GM12864 (cell line): ENCODE measurements around the gene TEX14.
"Not testable (repeated sequence)": the region's sequence is repeated elsewhere in the genome, so short reads cannot be mapped to it uniquely, and the experiment has no call there.

Experiments used
- DNase-seq: peaks from one replicate; pipeline ENCODE4 v3.0.0-alpha.2; 2011; ENCODE audit warnings: low read depth
- H3K4me3 ChIP-seq: 2 replicates; pipeline ENCODE4 v1.5.1; 2011; ENCODE audit warnings: mild to moderate bottlenecking, low read depth, low read length, control low read depth
- TF ChIP-seq, protein P1 (sequence below): IDR thresholded peaks from 2 replicates; pipeline ENCODE4 v1.5.1; 2011; ENCODE audit warnings: low read depth, mild to moderate bottlenecking, moderate library complexity, low read length, control low read depth, inconsistent platforms; ENCODE audit errors: missing control alignments

The TEX14 gene

DNA sequence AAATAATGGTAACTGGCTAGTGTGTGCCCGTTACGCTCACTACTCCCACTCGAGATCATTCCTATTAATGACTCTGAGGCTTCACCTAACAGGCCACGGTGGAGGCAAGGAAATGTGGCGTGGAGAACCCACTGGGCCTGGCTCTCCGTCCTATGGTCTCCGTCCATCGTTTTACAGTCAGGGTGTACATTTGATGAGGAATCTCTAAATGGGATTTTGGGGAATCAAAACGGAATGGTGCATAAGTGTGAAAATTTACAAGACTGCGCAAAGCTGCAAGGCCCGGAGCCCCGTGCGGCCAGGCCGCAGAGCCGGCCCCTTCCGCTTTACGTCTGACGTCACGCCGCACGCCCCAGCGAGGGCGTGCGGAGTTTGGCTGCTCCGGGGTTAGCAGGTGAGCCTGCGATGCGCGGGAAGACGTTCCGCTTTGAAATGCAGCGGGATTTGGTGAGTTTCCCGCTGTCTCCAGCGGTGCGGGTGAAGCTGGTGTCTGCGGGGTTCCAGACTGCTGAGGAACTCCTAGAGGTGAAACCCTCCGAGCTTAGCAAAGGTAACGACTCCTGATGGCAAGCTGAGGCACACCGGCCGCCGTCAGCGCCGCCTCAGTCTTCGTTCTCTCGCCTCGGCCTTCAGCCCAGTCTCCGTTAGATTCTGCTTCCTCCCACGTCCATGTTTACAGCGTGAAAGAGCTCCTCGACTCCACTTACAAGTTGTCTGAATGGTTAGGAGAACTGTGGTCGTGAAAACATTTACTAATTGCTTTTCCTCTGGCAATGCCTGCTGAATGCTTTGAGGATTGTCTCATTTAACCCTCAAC lies 602 bp upstream of the TEX14 start, which contains the start of gene RAD51C:
TSS of gene RAD51C (plus strand) at position 364 of the 817 bp plus-strand sequence. CDS start at position 406, 42 bp downstream.
- peak within 1 kb of the TSS; percentile 84 for H3K4me3 ChIP-seq
- TF ChIP-seq, protein P1, sequence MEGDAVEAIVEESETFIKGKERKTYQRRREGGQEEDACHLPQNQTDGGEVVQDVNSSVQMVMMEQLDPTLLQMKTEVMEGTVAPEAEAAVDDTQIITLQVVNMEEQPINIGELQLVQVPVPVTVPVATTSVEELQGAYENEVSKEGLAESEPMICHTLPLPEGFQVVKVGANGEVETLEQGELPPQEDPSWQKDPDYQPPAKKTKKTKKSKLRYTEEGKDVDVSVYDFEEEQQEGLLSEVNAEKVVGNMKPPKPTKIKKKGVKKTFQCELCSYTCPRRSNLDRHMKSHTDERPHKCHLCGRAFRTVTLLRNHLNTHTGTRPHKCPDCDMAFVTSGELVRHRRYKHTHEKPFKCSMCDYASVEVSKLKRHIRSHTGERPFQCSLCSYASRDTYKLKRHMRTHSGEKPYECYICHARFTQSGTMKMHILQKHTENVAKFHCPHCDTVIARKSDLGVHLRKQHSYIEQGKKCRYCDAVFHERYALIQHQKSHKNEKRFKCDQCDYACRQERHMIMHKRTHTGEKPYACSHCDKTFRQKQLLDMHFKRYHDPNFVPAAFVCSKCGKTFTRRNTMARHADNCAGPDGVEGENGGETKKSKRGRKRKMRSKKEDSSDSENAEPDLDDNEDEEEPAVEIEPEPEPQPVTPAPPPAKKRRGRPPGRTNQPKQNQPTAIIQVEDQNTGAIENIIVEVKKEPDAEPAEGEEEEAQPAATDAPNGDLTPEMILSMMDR = peak; percentile 2
- DNase-seq = peak; percentile 74

DNA sequence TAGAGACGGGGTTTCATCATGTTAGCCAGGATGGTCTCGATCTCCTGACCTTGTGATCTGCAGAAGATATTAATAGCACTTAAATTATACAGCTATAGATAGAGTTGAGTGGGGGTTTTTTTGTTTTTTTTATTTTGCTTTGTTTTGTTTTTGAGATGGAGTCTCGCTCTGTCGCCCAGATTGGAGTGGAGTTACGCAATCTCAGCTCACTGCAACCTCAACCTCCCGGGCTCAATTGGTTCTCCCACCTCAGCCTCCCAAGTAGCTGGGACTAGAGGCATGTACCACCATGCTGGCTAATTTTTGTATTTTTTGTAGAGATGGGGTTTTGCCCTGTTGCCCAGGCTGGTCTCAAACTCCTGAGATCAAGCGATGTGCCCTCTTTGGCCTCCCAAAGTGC lies 1.8 kb downstream of the TEX14 start:
- H3K4me3 ChIP-seq, DNase-seq: not testable (repeated sequence)

DNA sequence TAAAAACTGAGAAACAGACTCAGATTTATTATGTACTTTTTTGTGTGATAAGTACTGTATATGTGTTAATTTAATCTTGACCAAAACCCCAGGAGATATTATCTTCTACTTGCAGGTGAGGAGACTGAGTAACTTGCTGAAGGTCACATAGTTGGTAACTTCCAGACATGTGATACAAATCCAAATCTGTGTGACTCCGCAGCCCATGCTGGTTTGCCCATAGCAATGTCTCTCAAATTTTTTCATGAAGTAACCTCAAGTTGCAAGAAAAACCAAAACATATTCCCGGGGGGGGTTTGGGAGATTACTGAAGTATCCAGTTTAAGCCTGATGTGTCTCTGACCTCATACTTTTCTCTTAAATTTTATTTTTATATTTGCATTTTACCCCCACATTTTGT lies 3.3 kb downstream of the TEX14 start:
- H3K4me3 ChIP-seq = no peak overlapping the region
- DNase-seq = no peak
- TF ChIP-seq, protein P1 = no peak

DNA sequence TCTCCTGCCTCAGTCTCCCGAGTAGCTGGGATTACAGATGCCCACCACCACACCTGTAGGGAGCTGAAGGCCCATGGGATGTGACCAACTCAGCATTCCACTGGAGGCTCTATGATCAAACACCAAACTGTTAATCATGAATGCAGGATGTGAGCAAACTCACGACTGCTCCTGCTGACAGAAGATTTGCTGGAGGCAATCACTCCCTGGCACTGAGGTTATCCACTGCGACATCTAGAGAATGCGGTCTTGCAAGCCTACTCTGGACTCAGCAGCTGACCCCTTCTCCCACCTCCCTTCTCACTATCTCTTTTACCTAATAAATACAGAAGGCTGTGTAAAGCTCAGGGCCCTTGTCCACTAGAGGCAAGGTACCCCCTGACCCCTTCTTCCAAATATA lies 4.9 kb downstream of the TEX14 start:
- no peak overlapping the region for H3K4me3 ChIP-seq
- no peak for DNase-seq
- TF ChIP-seq, protein P1 = no peak

DNA sequence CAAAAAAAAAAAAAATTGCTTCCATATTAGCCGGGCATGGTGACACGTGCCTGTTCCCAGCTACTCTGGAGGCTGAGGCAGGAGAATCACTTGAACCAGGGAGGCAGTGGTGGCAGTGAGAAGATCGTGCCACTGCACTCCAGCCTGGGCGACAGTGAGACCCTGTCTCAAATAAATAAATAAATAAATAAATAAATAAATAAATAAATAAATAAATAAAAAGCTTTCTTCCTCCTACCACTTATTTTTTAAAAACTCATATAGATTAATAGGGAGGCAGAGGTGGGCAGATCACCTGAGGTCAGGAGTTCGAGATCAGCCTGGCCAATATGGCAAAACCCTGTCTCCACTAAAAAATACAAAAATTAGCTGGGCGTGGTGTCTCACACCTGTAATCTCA lies 7.4 kb downstream of the TEX14 start:
- not testable (repeated sequence) for DNase-seq, H3K4me3 ChIP-seq

DNA sequence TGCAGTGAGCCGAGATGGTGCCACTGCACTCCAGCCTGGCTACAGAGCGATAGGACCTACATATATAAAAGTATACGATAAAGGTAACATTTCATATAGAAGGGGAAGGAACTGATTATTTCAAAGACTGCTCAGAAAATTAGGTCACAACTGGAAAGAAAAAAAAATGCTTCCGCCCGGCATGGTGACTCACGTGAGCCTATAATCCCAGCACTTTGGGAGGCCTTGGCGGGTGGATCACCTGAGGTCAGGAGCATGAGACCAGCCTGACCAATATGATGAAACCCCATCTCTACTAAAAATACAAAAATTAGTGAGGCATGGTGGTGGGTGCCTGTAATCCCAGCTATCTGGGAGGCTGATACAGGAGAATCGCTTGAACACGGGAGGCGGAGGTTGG lies 7.8 kb downstream of the TEX14 start:
- TF ChIP-seq, protein P1 = no peak
- no peak for DNase-seq
- no peak overlapping the region for H3K4me3 ChIP-seq

DNA sequence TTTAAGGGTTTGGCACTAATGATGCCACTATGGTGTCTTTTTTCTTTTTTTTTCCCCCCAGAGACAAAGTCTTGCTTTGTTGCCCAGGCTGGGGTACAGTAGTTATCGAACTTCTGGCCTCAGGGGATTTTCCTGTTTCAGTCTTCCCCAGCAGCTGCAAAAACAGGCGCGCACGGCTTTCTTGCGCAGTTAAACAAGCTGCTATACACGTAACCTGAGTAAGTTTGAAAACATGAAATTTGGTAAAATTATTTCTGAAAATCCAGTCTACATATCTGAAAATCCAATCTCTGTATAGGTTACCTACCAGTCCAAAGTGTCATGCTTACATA lies 11.8 kb downstream of the TEX14 start:
- TF ChIP-seq, protein P1 = no peak
- DNase-seq = no peak

DNA sequence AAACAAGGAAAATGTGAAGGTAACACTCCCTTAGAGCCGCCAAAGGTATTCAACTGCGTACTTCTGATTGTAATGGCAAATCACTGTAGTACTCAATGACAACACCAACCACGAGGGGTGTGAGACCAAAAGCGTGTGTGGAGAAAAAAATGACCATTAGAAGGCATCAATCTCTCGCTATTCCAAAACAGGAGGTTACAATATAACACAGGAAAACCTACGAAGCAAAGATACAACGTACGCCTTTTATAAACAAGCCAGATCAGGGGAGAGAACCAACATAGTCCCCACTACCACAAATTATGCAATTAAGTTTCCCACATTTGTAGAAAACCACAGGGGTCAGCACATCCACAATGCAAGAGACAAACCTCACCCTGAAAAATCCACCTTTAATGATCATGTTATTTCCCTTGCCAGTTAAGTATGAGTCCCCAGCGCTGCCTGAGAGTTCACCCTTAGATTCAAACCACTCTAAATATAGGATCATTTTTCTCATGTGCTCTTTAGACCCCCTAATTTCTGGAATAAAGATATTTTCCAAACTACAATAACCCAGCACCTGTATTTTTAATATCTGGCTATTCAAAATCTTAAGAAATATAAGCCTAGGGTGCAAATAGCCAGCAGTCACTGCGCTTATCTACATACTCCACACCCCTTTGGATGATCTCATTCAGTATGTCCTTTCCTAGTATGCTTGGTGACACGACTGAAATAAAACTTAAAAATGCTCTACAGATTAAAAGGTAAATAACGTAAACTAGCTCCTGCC lies 12.4 kb downstream of the TEX14 start:
- TF ChIP-seq, protein P1 = no peak
- H3K4me3 ChIP-seq = no peak overlapping the region
- peak; percentile 74 for DNase-seq

More for the DNA sequence above, 11.8 kb downstream of the TEX14 start:
- no peak overlapping the region for H3K4me3 ChIP-seq

DNA sequence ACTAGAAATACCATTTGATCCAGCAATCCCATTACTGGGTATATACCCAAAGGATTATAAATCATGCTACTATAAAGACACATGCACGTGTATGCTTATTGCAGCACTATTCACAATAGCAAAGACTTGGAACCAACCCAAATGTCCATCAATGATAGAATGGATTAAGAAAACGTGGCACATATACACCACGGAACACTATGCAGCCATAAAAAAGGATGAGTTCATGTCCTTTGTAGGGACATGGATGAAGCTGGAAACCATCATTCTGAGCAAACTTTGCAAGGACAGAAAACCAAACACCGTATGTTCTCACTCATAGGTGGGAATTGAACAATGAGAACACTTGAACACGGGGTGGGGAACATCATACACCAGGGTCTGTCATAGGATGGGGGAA lies 13.6 kb downstream of the TEX14 start:
- DNase-seq, H3K4me3 ChIP-seq: not testable (repeated sequence)
